NCI-H2227 (cell line): ENCODE data around the gene DNAJB7.
"Not testable (repeated sequence)": the region's sequence is repeated elsewhere in the genome, so short reads cannot be mapped to it uniquely, and the experiment has no call there.

Experiments used
- DNase-seq: peaks from one replicate; lab custom pipeline; 2025; ENCODE audit not compliant: unreplicated experiment; lab: John Stamatoyannopoulos, UW

The DNAJB7 gene

DNA sequence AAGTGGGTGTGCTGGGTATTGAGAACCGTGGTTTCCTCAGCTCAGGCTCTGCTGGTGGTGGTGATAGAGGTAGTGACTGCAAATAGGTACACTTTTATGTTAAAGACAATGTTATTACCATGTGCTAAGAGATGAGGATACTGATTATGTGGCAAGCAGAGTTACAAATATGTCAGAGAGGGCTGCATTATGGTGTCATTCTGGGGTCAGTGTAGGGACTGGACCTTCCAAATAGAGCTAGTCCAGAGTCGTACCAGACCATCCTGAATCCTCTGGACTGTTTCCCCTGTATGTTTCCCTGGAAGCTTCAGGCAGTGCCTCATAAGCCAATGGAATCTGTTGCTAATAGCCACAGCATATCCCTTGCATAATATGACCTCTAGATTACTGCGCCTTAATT is at the start of gene DNAJB7:
Gene DNAJB7, minus strand, starts transcription at position 101 of the 400 bp plus-strand sequence. CDS start 119 bp downstream, outside the sequence.
- DNase-seq, result no peak

DNA sequence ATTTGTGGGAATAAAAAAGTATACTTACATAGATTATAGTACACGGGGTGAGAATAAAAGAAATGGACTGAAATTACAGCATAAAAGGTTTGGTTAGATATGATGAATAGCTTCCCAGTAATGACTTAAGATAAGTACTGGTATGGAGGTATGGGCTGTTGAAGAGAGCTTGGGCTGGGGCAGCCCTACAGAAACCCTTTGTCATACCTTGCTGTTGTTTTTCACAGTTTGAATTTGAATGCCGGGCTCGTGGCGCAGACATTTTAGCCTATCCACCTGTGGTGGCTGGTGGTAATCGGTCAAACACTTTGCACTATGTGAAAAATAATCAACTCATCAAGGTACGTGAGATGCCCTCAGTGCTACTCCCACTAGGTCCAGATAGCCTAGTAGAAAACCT is 47.0 kb upstream of the DNAJB7 start:
- DNase-seq, result peak; percentile 27

- DNase-seq, result no peak
Observed at GRCh38 chr22:40904101-40904500, 42.2 kb upstream of the DNAJB7 start.

- DNase-seq, result peak; percentile 67
Observed at GRCh38 chr22:40898850-40899357, 37.0 kb upstream of the DNAJB7 start.

- no peak for DNase-seq
Observed at GRCh38 chr22:40894417-40894816, 32.5 kb upstream of the DNAJB7 start.

DNA sequence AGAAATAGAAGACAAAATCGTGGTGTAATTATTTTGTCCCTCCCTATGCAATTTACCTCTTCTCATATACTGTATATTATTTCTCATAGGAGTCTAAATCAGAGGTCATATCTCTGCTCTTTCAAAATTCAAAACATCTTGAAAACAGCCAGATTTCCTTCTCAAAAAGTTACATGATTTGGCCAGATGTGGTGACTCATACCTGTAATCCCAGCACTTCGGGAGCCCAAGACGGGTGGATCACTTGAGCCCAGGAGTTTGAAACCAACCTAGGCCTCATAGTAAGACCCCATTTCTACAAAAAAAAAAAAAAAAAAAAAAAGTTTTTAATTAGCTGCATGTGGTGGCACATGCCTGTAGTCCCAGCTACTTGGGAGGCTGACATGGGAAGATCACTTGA is 29.0 kb upstream of the DNAJB7 start:
- DNase-seq, result no peak

DNA sequence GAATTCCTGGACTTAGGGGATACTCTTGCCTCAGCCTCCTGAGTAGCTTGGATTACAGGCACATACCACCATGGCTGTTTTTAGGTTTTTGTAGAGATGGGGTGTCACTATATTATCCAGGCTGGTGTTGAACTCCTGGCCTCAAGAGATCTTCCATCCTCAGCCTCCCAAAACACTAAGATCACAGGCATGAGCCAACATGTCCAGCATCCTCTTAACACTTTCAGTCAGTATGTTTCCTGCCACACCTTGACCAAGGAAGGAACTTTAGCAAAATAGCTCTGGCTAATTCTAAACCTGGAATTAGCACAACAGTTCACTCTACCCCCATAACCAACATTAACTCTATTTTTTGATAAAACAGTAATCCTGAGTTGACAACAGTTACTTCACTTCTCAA is 27.2 kb upstream of the DNAJB7 start:
- no peak for DNase-seq

GRCh38 chr22:40878922-40879321 is 17.0 kb upstream of the DNAJB7 start:
- no peak for DNase-seq

DNA sequence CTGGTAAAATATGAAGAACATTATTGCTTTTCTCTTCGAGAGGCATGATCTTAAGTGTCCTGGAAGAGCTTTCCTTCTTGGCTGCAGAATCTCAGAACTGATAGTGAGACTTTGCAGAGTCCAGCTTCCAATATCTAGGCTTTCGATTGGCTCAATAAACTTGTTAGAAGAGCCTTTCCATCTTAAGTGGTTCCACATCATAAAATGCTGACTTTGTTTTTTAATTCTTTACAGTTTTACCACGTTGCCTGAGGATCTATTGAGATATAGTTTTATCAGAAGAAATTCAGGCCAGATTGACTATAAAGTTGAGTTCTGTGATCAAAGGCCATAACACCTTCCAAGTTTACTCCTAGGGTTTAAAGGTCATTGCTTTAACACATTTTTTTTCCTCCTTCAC is 15.6 kb upstream of the DNAJB7 start:
- DNase-seq, result no peak

DNA sequence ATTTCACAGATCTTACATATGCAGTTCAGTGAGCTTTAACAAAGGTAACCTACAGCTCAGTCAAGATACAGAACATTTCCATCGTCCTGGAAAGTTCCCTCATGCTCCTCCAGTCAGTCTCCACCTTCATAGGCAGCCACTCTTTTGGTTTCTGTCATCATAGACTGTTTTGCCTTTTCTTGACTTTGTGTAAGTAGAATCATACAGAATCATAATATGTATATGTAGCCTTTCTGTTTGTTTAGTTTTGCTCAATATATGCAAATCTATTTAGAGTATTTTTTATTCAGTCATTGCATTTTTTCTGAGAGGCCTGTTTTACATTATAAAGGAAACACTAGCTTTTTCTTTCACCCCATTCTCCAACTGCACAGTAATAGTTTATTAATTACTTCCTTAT is 15.0 kb upstream of the DNAJB7 start:
- no peak for DNase-seq

DNA sequence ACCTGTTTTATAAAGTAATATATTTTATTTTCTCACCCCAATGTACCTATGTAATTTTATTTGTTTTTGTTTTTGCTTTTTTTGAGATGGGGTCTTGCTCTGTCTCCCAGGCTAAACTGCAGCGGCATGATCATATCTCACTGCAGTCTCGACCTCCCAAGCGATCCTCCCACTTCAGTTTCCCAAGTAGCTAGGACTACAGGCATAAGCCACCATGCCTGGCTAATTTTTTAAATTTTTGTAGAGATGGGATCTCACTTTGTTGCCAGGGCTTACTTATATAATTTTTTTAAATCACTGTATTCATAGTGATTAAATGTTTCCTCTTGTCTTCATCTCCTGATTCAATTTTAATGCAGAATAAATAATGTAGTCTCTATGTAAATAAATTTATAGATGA is 13.2 kb upstream of the DNAJB7 start:
- no peak for DNase-seq

DNA sequence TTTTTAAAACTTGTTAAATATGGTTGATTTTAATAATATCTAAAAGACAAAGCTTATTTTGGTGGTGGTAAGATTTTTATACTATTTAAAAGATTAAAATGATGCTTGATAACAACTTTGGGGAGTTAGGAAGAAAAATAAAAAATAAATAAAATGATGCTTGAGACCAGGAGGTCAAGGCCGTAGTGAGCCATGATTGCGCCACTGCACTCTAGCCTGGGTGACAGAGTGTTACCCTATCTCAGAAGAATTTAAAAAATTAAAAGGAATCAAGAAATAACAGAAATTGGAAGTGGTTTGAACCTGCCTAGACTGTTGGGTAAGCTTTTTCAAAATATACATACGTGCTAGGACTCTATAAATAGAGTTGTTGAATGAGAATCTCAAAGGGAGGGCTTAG is 12.1 kb upstream of the DNAJB7 start:
- no peak for DNase-seq

DNA sequence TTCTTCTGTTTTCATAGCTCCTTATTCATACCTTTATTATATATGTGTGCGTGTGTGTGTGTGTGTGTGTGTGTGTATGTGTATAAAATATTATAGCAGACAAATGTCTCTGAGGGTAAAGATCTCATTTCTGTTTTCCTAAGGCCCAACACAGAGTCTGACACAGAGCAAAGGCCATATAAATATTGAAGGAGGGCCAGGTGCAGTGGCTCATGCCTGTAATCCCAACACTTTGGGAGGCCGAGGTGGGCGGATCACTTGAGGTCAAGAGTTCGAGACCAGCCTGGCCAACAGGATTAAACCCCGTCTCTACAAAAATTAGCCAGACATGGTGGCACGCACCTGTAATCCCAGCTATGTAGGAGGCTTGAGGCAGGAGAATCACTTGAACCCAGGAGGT is 6.5 kb upstream of the DNAJB7 start:
- not testable (repeated sequence) for DNase-seq

DNA sequence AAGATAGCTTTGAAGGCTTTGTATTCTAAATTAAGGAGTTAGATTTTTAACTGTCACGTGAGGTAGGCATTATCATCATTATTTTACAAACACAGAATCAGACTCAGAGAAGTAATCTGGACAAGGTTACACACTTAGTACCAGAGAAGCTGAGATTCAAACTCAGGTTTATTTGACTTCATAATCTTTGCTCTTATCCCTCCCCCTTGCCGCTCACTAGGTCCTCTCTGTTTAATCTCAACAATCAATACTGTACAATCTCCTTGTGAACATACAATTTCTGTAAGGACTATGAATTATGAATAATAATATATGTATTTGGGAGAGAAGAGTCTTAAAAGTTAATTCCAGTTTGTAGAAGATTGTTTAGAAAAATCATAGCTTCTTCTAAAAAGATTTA is 5.2 kb upstream of the DNAJB7 start:
- DNase-seq, result no peak

GRCh38 chr22:40862537-40862936 is 624 bp upstream of the DNAJB7 start:
- DNase-seq, result no peak

GRCh38 chr22:40857309-40857855 is 4.5 kb downstream of the DNAJB7 start:
- DNase-seq, result peak; percentile 29

GRCh38 chr22:40856513-40857308 is 5.2 kb downstream of the DNAJB7 start, which contains the start of the genes ST13 and XPNPEP3:
Gene ST13, minus strand, starts transcription at chr22:40856639. Its CDS starts 99 bp downstream, at chr22:40856540.
Gene XPNPEP3, plus strand, starts transcription at chr22:40857148. Its CDS starts 34 bp downstream, at chr22:40857182.
- DNase-seq, result peak; percentile 94

- peak; percentile 39 for DNase-seq
Observed at GRCh38 chr22:40855979-40856512, 5.9 kb downstream of the DNAJB7 start.

- peak; percentile 7 for DNase-seq
Observed at GRCh38 chr22:40855071-40855978, 6.6 kb downstream of the DNAJB7 start.

DNA sequence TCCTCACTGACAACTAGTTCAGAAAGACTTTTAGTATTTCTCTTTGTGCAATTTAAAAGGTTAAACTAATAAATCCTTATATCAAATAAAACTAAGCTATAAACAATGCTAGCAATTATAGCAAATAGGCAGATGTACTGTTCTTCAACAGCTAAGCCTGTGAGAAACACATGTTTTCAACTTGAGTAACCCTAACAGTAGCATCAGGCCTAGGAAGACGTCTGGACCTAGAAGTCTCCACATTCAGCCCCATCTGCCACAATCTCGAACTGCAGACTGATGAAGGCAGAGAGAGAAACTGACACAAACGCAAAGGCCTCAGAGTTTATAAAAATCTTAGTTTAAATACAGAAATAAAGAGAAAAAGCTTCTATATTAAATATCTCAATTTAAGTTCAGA is 8.0 kb downstream of the DNAJB7 start:
- DNase-seq, result peak; percentile 0

DNA sequence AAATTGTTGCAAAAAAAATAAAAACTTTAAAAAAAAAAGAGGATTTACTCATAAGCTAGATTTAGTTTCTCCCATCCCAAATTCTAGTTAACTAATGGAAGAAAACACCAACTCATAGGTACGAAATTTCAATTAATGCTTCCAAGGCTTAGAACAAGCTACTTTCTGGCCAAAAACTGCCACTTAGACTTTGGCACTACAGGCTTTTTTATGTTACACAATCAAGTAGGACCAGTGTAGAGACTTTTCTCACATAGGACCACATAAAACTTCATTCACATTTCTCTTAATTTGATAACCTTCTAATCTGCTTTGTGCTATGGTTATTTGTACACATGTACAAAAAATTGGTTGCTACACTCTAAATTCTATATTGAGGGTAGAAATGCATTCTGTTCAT is 8.6 kb downstream of the DNAJB7 start:
- no peak for DNase-seq
